Epithelial cell of proximal tubule (primary cell): ENCODE measurements around the gene SLC6A9. TPM values are rescaled to one million over a fixed set of nuclear protein-coding genes. Genes with fewer than 3 reads are reported as not detected.

ENCODE experiments used
- DNase-seq: peaks from one replicate; pipeline ENCODE4 v3.0.0-alpha.2; 2011; ENCODE audit warnings: low read depth
- H3K4me3 ChIP-seq: 2 replicates; pipeline ENCODE4 v1.5.1; 2011; ENCODE audit warnings: low read depth, mild to moderate bottlenecking, low read length
- CTCF ChIP-seq: conservative IDR thresholded peaks from 2 replicates; pipeline ENCODE4 v1.5.1; 2012; ENCODE audit warnings: low read depth, mild to moderate bottlenecking, low read length
- total RNA-seq: library from RNA; depleted of rRNA; stranded (reverse); fragments of >200 nt; gene quantifications from 2 replicates; pipeline ENCODE4 v1.2.3, GENCODE V29; 2015

Gene SLC6A9
- total RNA-seq, 1 donor from 2014 or later = 1.3 TPM

- DNase-seq = no peak
- TF ChIP-seq CTCF = no peak
- H3K4me3 ChIP-seq = no peak overlapping the region
Observed at GRCh38 chr1:44072821-44073220, 41.6 kb upstream of the SLC6A9 start.

GRCh38 chr1:44072204-44072603 lies 40.9 kb upstream of the SLC6A9 start:
- no peak overlapping the region for H3K4me3 ChIP-seq
- TF ChIP-seq CTCF = no peak
- peak; percentile 53 for DNase-seq

GRCh38 chr1:44071461-44071860 lies 40.2 kb upstream of the SLC6A9 start:
- TF ChIP-seq CTCF = no peak
- H3K4me3 ChIP-seq = no peak overlapping the region
- no peak for DNase-seq

- TF ChIP-seq CTCF = no peak
- no peak for DNase-seq
- H3K4me3 ChIP-seq = no peak overlapping the region
Observed at GRCh38 chr1:44068442-44068921, 37.2 kb upstream of the SLC6A9 start.

GRCh38 chr1:44067266-44068250 lies 36.3 kb upstream of the SLC6A9 start:
- no peak overlapping the region for H3K4me3 ChIP-seq
- DNase-seq = no peak
- TF ChIP-seq CTCF = no peak

- no peak for TF ChIP-seq CTCF
- no peak for DNase-seq
Observed at GRCh38 chr1:44062656-44063179, 31.5 kb upstream of the SLC6A9 start.

GRCh38 chr1:44061857-44062256 lies 30.6 kb upstream of the SLC6A9 start:
- no peak for DNase-seq
- no peak for TF ChIP-seq CTCF
- H3K4me3 ChIP-seq = no peak overlapping the region

More at GRCh38 chr1:44062656-44063179, 31.5 kb upstream of the SLC6A9 start:
- no peak overlapping the region for H3K4me3 ChIP-seq
